Activated CD4-positive, alpha-beta memory T cell treated with anti-CD3 and anti-CD28 coated beads for 36 hours (primary cell): ENCODE results near the gene GALNT7. TPM values are rescaled to one million over a fixed set of nuclear protein-coding genes. Genes with fewer than 3 reads are reported as not detected.

Source experiments
- CTCF ChIA-PET: fragments of 350-600 bp; sonication (Branson Sonifier 250); formaldehyde crosslinking; loops from one replicate; lab custom pipeline; 2021; ENCODE audit warnings: antibody characterized with exemption, inconsistent platforms; lab: Charles Lee
- POLR2A ChIA-PET: fragments of 350-600 bp; sonication (Branson Sonifier 250); formaldehyde crosslinking; loops from one replicate; lab custom pipeline; 2021; ENCODE audit warnings: antibody characterized with exemption; lab: Charles Lee
- DNase-seq: peaks from one replicate; pipeline ENCODE4 v3.0.0-alpha.2; 2020
- H3K27ac Mint-ChIP-seq: one replicate; pipeline ENCODE4 v1.8.0; 2021; ENCODE audit warnings: mixed read lengths
- H3K27me3 Mint-ChIP-seq: one replicate; pipeline ENCODE4 v1.8.0; 2021; ENCODE audit warnings: mixed read lengths
- H3K36me3 Mint-ChIP-seq: one replicate; pipeline ENCODE4 v1.8.0; 2021; ENCODE audit warnings: mixed read lengths
- H3K4me1 Mint-ChIP-seq: one replicate; pipeline ENCODE4 v1.8.0; 2021; ENCODE audit warnings: low read depth, mixed read lengths
- H3K4me3 Mint-ChIP-seq: one replicate; pipeline ENCODE4 v1.8.0; 2021; ENCODE audit warnings: mild to moderate bottlenecking, mixed read lengths
- H3K9me3 Mint-ChIP-seq: one replicate; pipeline ENCODE4 v1.8.0; 2021; ENCODE audit warnings: mixed read lengths
- intact Hi-C: fragments of 100-400 bp; cut with micrococcal nuclease; formaldehyde crosslinking; loops from one replicate; pipeline ENCODE4 v1.15.1; 2023
- total RNA-seq, 2 experiments: library from RNA; stranded (reverse); gene quantifications; one replicate each; pipeline ENCODE4 v1.2.3, GENCODE V29; 2021

Gene GALNT7
- total RNA-seq, 2 experiments from 2014 or later: 14.4 to 16.0 TPM

- DNase-seq: peak; percentile 100
- H3K9me3 Mint-ChIP-seq: no peaks in the 10 kb centered on the region
- H3K4me3 Mint-ChIP-seq: peak within 1 kb of the TSS; percentile 95
- H3K27me3 Mint-ChIP-seq: peaks cover 4% of the 10 kb centered on the region
- H3K4me1 Mint-ChIP-seq: peaks cover 11% of the 10 kb centered on the region
- peak within 1 kb of the TSS; percentile 100 for H3K27ac Mint-ChIP-seq
- peaks cover 38% of the 10 kb centered on the region for H3K36me3 Mint-ChIP-seq
- ChIA-PET CTCF (interaction anchor here (0.7 to 2.8 kb wide), 6 partner anchors 15 to 164 kb away, joined by 3 to 12 read pairs (median 5); partner anchors contain the start of gene SAP30), POLR2A (interaction anchor here (1.1 to 4.6 kb wide), 7 partner anchors 16 to 167 kb away, joined by 3 to 117 read pairs (median 5); partner anchors contain the start of genes GALNT7 and SAP30)
- intact Hi-C loops: loop anchor here (1.0 to 2.0 kb wide), 6 partner anchors 16 to 949 kb away; partner anchors contain the start of genes CEP44, FBXO8, GALNT7 and SAP30
Observed at GRCh38 chr4:173334085-173334890, 165.7 kb downstream of the GALNT7 start, which contains the start of gene HMGB2. HMGB2 (minus strand) TSS chr4:173334358; CDS start chr4:173333649, 709 bp downstream.

DNA sequence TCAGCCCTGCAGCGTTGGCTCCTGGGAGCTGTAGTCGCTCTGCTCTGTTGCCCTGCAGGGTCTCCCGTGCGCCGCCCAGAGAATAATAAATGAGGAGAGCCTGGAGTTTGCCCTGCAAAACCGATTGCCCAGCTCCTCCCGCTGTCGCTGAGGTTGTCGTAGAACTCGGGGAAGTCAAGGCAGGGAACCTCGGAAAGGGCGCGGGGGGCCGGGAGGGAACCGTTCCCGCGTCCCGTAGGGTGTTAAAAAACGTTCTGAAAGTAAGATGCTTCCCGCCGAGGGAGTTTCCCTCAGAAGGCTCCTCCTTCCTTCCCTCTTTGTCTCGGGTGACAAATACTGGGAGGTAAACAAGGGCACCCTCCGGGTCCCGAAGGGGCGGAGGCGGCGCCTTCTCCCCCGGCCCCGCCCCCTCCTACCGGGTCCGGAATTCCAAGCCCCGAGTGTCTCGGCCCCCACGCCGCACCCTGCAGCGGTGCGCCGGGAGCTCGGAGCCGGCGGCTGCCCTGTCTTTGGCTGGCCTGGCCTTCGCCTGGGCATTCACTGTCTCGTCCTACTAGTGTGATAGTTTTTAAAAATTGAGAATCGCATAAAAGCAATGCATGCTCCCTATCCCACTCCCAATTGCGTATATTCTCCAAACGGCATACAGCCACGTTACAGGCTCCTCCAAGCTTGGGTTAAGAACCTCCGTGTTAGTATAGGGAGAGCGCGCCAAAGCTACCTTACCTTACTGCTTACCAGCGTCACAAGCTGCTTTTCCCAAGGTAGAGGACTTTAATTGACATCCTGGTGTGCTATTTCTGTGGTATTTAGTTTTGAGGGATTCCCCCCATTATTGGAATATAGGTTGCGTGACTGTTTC is 166.5 kb downstream of the GALNT7 start:
- POLR2A ChIA-PET: interaction anchor here (0.8 to 4.6 kb wide), 7 partner anchors 10 to 167 kb away, joined by 3 to 117 read pairs (median 5); partner anchors contain the start of genes GALNT7 and SAP30
- Mint-ChIP-seq H3K4me3 (peak overlapping the region; percentile 95), H3K27me3 (peaks cover 4% of the 10 kb centered on the region), H3K27ac (peak overlapping the region; percentile 100), H3K36me3 (peaks cover 35% of the 10 kb centered on the region), H3K9me3 (no peaks in the 10 kb centered on the region), H3K4me1 (peaks cover 11% of the 10 kb centered on the region)
- CTCF ChIA-PET: interaction anchor here (0.7 to 2.8 kb wide), 5 partner anchors 33 to 165 kb away, joined by 3 to 12 read pairs (median 5); partner anchors contain the start of gene SAP30
- peak; percentile 74 for DNase-seq
- intact Hi-C loops: loop anchor here (1.0 to 2.0 kb wide), 6 partner anchors 17 to 948 kb away; partner anchors contain the start of genes CEP44, FBXO8, GALNT7 and SAP30

DNA sequence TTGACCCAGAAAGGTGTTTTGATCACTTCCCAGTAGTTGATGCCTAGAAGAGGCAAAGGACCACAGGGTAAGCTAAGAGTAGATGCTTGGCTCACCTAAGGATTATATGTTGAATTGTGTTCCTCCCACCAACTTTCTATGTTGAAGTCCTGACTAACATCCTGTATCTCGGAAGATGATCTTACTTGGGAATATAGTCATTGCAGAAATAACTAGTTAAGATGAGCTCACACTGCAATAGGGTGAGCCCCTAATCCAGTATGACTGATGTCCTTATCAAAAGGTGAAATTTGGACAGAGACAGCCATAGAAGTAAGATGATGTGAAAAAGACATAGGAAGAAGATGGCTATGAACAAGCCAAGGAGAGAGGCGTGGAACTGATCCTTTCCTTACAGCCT is 168.9 kb downstream of the GALNT7 start:
- ChIA-PET CTCF (no interaction called here), POLR2A (no interaction called here)
- DNase-seq: no peak
- Mint-ChIP-seq H3K27ac (no peak overlapping the region), H3K4me3 (no peak overlapping the region), H3K4me1 (peaks cover 2% of the 10 kb centered on the region), H3K36me3 (peaks cover 19% of the 10 kb centered on the region), H3K9me3 (no peaks in the 10 kb centered on the region), H3K27me3 (peaks cover 5% of the 10 kb centered on the region)
- intact Hi-C loops: no loop called here

DNA sequence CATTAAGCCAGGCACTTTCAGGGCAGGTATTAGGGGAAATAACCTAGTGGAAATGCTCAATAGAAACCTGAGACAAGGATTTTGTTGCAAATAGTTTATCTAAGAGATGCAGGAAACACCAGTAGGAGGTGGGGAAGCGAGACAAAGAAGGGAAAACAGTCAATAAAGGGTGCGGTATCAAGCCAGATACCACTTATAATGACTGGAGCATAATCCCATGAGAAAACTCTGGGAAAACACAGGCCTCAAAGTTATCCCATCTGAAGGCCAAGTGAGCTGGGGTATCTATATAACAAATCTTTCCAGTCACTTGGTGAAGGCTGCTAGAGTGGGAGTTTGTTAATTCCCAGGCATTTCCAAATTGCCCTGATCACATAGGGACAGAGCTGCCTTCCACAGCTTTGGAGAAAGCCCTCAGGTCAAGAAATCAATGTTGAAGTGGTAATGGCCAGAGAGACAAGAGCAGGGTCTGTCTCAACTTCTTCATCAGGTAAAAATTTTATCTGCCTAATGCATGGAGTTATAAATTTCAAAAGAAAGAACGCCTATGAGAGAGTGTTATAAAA is 175.3 kb downstream of the GALNT7 start:
- no peak for DNase-seq
- H3K4me1 Mint-ChIP-seq: no peaks in the 10 kb centered on the region
- no peak overlapping the region for H3K27ac Mint-ChIP-seq
- H3K4me3 Mint-ChIP-seq: no peak overlapping the region
- H3K36me3 Mint-ChIP-seq: no peaks in the 10 kb centered on the region
- ChIA-PET POLR2A (no interaction called here), CTCF (no interaction called here)
- H3K27me3 Mint-ChIP-seq: peaks cover 1% of the 10 kb centered on the region
- H3K9me3 Mint-ChIP-seq: no peaks in the 10 kb centered on the region
- intact Hi-C loops: no loop called here

GRCh38 chr4:173345648-173346047 is 177.0 kb downstream of the GALNT7 start:
- H3K27me3 Mint-ChIP-seq: peaks cover 3% of the 10 kb centered on the region
- H3K4me3 Mint-ChIP-seq: no peak overlapping the region
- H3K4me1 Mint-ChIP-seq: no peaks in the 10 kb centered on the region
- H3K36me3 Mint-ChIP-seq: no peaks in the 10 kb centered on the region
- no peaks in the 10 kb centered on the region for H3K9me3 Mint-ChIP-seq
- ChIA-PET POLR2A (interaction anchor here (1.3 kb wide), 1 partner anchor 10 kb away, joined by 3 read pairs; no protein-coding TSS in a partner anchor), CTCF (interaction anchor here (0.8 to 1.3 kb wide), 2 partner anchors 12 to 20 kb away, joined by 3 read pairs; no protein-coding TSS in a partner anchor)
- DNase-seq: no peak
- intact Hi-C loops: no loop called here
- H3K27ac Mint-ChIP-seq: no peak overlapping the region

- intact Hi-C loops: no loop called here
- Mint-ChIP-seq H3K27ac (no peak overlapping the region), H3K36me3 (no peaks in the 10 kb centered on the region), H3K9me3 (no peaks in the 10 kb centered on the region), H3K4me1 (no peaks in the 10 kb centered on the region), H3K27me3 (peaks cover 3% of the 10 kb centered on the region), H3K4me3 (no peak overlapping the region)
- POLR2A ChIA-PET: interaction anchor here (1.3 kb wide), 1 partner anchor 11 kb away, joined by 3 read pairs; no protein-coding TSS in a partner anchor
- DNase-seq: no peak
- CTCF ChIA-PET: interaction anchor here (1.3 kb wide), 1 partner anchor 12 kb away, joined by 3 read pairs; no protein-coding TSS in a partner anchor
Observed at GRCh38 chr4:173346074-173346473, 177.5 kb downstream of the GALNT7 start.

- no peaks in the 10 kb centered on the region for H3K4me1 Mint-ChIP-seq
- no peaks in the 10 kb centered on the region for H3K9me3 Mint-ChIP-seq
- intact Hi-C loops: no loop called here
- ChIA-PET POLR2A (no interaction called here), CTCF (interaction anchor here (0.9 to 1.0 kb wide), 2 partner anchors 45 to 334 kb away, joined by 4 read pairs; no protein-coding TSS in a partner anchor)
- peaks cover 1% of the 10 kb centered on the region for H3K27me3 Mint-ChIP-seq
- no peak overlapping the region for H3K27ac Mint-ChIP-seq
- H3K4me3 Mint-ChIP-seq: no peak overlapping the region
- H3K36me3 Mint-ChIP-seq: no peaks in the 10 kb centered on the region
- no peak for DNase-seq
Observed at GRCh38 chr4:173347467-173347866, 178.9 kb downstream of the GALNT7 start.

DNA sequence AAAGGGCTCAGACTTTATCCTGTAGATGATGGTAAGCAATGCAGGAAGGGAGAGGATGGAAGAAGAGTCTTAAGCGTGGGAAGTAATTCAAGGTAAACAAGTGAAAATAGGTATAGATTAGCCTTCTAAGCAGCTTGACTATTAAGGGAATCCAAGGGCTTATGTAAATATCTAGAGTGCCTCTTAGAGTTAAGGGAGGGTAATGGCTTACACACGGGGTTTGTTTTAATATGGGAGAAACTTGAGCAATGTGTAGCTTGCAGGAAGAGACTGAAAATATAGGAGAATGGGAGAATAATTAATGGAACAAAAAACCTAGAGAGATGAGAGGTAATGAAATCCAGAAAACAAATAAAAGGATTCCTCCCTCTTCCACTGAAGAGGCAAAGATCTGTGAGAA is 189.3 kb downstream of the GALNT7 start:
- Mint-ChIP-seq H3K27ac (no peak overlapping the region), H3K4me1 (no peaks in the 10 kb centered on the region), H3K27me3 (peaks cover 7% of the 10 kb centered on the region), H3K9me3 (no peaks in the 10 kb centered on the region), H3K4me3 (no peak overlapping the region), H3K36me3 (no peaks in the 10 kb centered on the region)
- no peak for DNase-seq
- CTCF ChIA-PET: interaction anchor here (0.9 kb wide), 1 partner anchor 13 kb away, joined by 3 read pairs; no protein-coding TSS in a partner anchor
- POLR2A ChIA-PET: interaction anchor here (0.9 kb wide), 1 partner anchor 14 kb away, joined by 4 read pairs; no protein-coding TSS in a partner anchor
- intact Hi-C loops: no loop called here

GRCh38 chr4:173360587-173361221 is 192.1 kb downstream of the GALNT7 start:
- POLR2A ChIA-PET: no interaction called here
- Mint-ChIP-seq H3K27ac (no peak overlapping the region), H3K36me3 (no peaks in the 10 kb centered on the region), H3K27me3 (peaks cover 2% of the 10 kb centered on the region), H3K4me1 (peaks cover 6% of the 10 kb centered on the region), H3K9me3 (no peaks in the 10 kb centered on the region), H3K4me3 (no peak overlapping the region)
- CTCF ChIA-PET: interaction anchor here (0.8 kb wide), 1 partner anchor 68 kb away, joined by 3 read pairs; no protein-coding TSS in a partner anchor
- intact Hi-C loops: no loop called here
- DNase-seq: no peak

GRCh38 chr4:173362666-173363065 is 194.1 kb downstream of the GALNT7 start:
- ChIA-PET CTCF (no interaction called here), POLR2A (no interaction called here)
- no peaks in the 10 kb centered on the region for H3K36me3 Mint-ChIP-seq
- intact Hi-C loops: no loop called here
- peaks cover 2% of the 10 kb centered on the region for H3K27me3 Mint-ChIP-seq
- H3K9me3 Mint-ChIP-seq: no peaks in the 10 kb centered on the region
- no peak overlapping the region for H3K27ac Mint-ChIP-seq
- H3K4me3 Mint-ChIP-seq: no peak overlapping the region
- no peak for DNase-seq
- H3K4me1 Mint-ChIP-seq: peaks cover 19% of the 10 kb centered on the region
